AG04450 (cell line): ENCODE results near the gene MUC13. TPM values are rescaled to one million over a fixed set of nuclear protein-coding genes. Genes with fewer than 3 reads are reported as not detected.

Experiments
- CTCF ChIA-PET: fragments of 300-600, 350-600 bp; formaldehyde crosslinking; extraction: SDS; loops from one replicate; lab custom pipeline; 2022; ENCODE audit warnings: antibody characterized with exemption, inconsistent platforms; lab: Charles Lee
- POLR2A ChIA-PET: fragments of 350-600 bp; formaldehyde crosslinking; extraction: SDS; loops from one replicate; lab custom pipeline; 2021; ENCODE audit warnings: antibody characterized with exemption, inconsistent platforms; lab: Yijun Ruan, JAX
- DNase-seq: peaks from one replicate; pipeline ENCODE4 v3.0.0-alpha.2; 2011; ENCODE audit warnings: low read depth, low spot score
- H3K27ac ChIP-seq: one replicate; pipeline ENCODE4 v1.5.1; 2012; ENCODE audit warnings: low read depth, low read length, control low read depth
- H3K27me3 ChIP-seq: one replicate; pipeline ENCODE4 v1.6.0; 2012; ENCODE audit warnings: low read length; ENCODE audit not compliant: control insufficient read depth, insufficient read depth
- H3K4me3 ChIP-seq: 2 replicates; pipeline ENCODE4 v1.5.1; 2011; ENCODE audit warnings: mild to moderate bottlenecking, low read depth, low read length, control low read depth
- H3K9me3 ChIP-seq: 2 replicates; pipeline ENCODE4 v1.5.1; 2012; ENCODE audit warnings: low read length; ENCODE audit not compliant: control insufficient read depth, insufficient read depth
- CTCF ChIP-seq: IDR thresholded peaks from 2 replicates; pipeline ENCODE4 v1.5.1; 2011; ENCODE audit warnings: low read depth, low read length, control low read depth, inconsistent platforms
- polyA plus RNA-seq: library from polyadenylated mRNA; depleted of rRNA; stranded (reverse); fragments of >200 nt; gene quantifications from 2 replicates; pipeline ENCODE4 v1.2.3, GENCODE V29; 2011

MUC13 gene
- polyA plus RNA-seq, 1 experiment: not detected

GRCh38 chr3:124951511-124952281 lies 17.1 kb upstream of the MUC13 start:
- H3K27ac ChIP-seq: peak overlapping the region; percentile 34
- no peak for TF ChIP-seq CTCF
- CTCF ChIA-PET: interaction anchor here (0.7 to 2.1 kb wide), 3 partner anchors 8 to 191 kb away, joined by 3 to 6 read pairs (median 5); no protein-coding TSS in a partner anchor
- POLR2A ChIA-PET: interaction anchor here (0.5 kb wide), 1 partner anchor 691 kb away, joined by 5 read pairs; no protein-coding TSS in a partner anchor
- no peaks in the 10 kb centered on the region for H3K27me3 ChIP-seq
- DNase-seq: peak; percentile 42
- H3K9me3 ChIP-seq: no peaks in the 10 kb centered on the region
- H3K4me3 ChIP-seq: no peak overlapping the region

GRCh38 chr3:124950026-124950425 lies 15.5 kb upstream of the MUC13 start:
- H3K4me3 ChIP-seq: no peak overlapping the region
- ChIA-PET CTCF (no interaction called here), POLR2A (no interaction called here)
- H3K9me3 ChIP-seq: no peaks in the 10 kb centered on the region
- DNase-seq: no peak
- no peaks in the 10 kb centered on the region for H3K27me3 ChIP-seq
- TF ChIP-seq CTCF: no peak
- no peak overlapping the region for H3K27ac ChIP-seq

GRCh38 chr3:124942613-124943012 lies 8.1 kb upstream of the MUC13 start:
- H3K9me3 ChIP-seq: no peaks in the 10 kb centered on the region
- no peak overlapping the region for H3K4me3 ChIP-seq
- no peak overlapping the region for H3K27ac ChIP-seq
- no peak for DNase-seq
- peaks cover 7% of the 10 kb centered on the region for H3K27me3 ChIP-seq
- no peak for TF ChIP-seq CTCF
- ChIA-PET CTCF (no interaction called here), POLR2A (no interaction called here)

GRCh38 chr3:124941771-124942170 lies 7.2 kb upstream of the MUC13 start:
- no peaks in the 10 kb centered on the region for H3K9me3 ChIP-seq
- CTCF ChIA-PET: no interaction called here
- DNase-seq: no peak
- TF ChIP-seq CTCF: no peak
- POLR2A ChIA-PET: no interaction called here
- no peak overlapping the region for H3K4me3 ChIP-seq
- peaks cover 7% of the 10 kb centered on the region for H3K27me3 ChIP-seq
- no peak overlapping the region for H3K27ac ChIP-seq

- peaks cover 7% of the 10 kb centered on the region for H3K27me3 ChIP-seq
- TF ChIP-seq CTCF: no peak
- H3K4me3 ChIP-seq: no peak overlapping the region
- no peak for DNase-seq
- no peaks in the 10 kb centered on the region for H3K9me3 ChIP-seq
- ChIA-PET POLR2A (no interaction called here), CTCF (interaction anchor here (0.6 kb wide), 1 partner anchor 11 kb away, joined by 3 read pairs; no protein-coding TSS in a partner anchor)
- no peak overlapping the region for H3K27ac ChIP-seq
Observed at GRCh38 chr3:124939661-124940060, 5.1 kb upstream of the MUC13 start.
